Measurements from ENCODE around the gene MOCOS.

DNA sequence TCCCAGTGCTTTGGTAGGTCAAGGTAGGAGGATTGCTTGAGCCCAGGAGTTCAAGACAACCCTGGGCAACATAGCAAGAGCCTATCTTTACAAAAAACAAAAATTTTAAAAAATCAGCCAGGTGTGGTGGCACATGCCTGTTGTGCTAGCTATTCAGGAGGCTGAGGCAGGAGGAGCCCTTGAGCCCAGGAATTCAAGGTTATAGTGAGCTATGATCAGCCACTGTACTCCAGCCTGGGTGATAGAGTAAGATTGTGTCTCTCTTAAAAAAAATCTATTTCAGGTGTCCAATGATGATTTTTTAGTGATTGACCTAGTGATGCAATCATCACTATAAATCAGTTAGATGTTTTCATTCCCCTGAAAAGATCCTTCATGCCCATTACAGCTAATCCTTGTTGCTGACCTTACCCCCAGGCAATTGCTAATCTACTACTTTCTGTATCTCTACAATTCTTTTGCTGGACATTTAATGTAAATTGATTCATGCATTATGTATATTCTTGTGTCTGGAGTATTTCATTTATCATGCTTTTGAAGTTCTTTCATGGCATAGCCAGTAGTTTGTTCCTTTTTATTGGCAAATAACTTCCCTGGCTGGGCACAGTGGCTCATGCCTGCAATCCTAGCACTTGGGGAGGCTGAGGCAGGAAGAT is 10.3 kb downstream of the MOCOS start:
- TF ChIP-seq CTCF (IDR thresholded peaks at IDR 0.05) (no peak), POLR2A (IDR thresholded peaks at IDR 0.05) (no peak)
